Measurements from ENCODE around the gene CDH4. TPM values are rescaled to one million over a fixed set of nuclear protein-coding genes. Genes with fewer than 3 reads are reported as not detected.

CDH4 gene
- total RNA-seq, 1 experiment from 2014 or later = 5.3 TPM

DNA sequence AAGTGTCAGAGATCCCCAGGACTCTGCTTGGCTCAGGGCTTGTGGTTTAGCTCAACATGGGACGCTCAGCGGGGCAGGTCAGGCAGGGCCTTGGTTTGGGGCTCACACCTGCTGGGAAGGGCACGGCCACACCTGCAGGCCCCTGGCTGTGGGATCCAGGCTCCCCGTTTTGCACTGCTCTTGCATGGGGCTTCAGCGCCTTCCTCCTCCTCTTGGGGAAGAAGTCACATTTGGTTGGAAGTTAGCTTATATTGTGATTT lies 378.3 kb downstream of the CDH4 start:
- CTCF ChIA-PET = no interaction called here
- H3K4me1 Mint-ChIP-seq = no peaks in the 10 kb centered on the region
- POLR2A ChIA-PET = no interaction called here
- DNase-seq (ENCODE audit: low spot score) = no peak
- H3K27ac Mint-ChIP-seq = no peak overlapping the region
- no peak for ATAC-seq
- H3K9me3 Mint-ChIP-seq = peaks cover 4% of the 10 kb centered on the region; the same call in 1 of the 2 replicates
- H3K27me3 Mint-ChIP-seq (ENCODE audit: low read depth) = peaks cover under 1% of the 10 kb centered on the region; the same call in 1 of the 2 replicates
- no peaks in the 10 kb centered on the region for H3K36me3 Mint-ChIP-seq
- no peak for TF ChIP-seq ETV6 (CRISPR knock-in tag; IDR thresholded peaks at IDR 0.05)
- TF ChIP-seq, protein P1, sequence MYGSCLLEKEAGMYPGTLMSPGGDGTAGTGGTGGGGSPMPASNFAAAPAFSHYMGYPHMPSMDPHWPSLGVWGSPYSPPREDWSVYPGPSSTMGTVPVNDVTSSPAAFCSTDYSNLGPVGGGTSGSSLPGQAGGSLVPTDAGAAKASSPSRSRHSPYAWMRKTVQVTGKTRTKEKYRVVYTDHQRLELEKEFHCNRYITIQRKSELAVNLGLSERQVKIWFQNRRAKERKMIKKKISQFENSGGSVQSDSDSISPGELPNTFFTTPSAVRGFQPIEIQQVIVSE (CRISPR knock-in tag; IDR thresholded peaks at IDR 0.05; ENCODE audit: borderline replicate concordance) = no peak
- TF ChIP-seq, protein P2, sequence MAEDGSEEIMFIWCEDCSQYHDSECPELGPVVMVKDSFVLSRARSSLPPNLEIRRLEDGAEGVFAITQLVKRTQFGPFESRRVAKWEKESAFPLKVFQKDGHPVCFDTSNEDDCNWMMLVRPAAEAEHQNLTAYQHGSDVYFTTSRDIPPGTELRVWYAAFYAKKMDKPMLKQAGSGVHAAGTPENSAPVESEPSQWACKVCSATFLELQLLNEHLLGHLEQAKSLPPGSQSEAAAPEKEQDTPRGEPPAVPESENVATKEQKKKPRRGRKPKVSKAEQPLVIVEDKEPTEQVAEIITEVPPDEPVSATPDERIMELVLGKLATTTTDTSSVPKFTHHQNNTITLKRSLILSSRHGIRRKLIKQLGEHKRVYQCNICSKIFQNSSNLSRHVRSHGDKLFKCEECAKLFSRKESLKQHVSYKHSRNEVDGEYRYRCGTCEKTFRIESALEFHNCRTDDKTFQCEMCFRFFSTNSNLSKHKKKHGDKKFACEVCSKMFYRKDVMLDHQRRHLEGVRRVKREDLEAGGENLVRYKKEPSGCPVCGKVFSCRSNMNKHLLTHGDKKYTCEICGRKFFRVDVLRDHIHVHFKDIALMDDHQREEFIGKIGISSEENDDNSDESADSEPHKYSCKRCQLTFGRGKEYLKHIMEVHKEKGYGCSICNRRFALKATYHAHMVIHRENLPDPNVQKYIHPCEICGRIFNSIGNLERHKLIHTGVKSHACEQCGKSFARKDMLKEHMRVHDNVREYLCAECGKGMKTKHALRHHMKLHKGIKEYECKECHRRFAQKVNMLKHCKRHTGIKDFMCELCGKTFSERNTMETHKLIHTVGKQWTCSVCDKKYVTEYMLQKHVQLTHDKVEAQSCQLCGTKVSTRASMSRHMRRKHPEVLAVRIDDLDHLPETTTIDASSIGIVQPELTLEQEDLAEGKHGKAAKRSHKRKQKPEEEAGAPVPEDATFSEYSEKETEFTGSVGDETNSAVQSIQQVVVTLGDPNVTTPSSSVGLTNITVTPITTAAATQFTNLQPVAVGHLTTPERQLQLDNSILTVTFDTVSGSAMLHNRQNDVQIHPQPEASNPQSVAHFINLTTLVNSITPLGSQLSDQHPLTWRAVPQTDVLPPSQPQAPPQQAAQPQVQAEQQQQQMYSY (CRISPR knock-in tag; IDR thresholded peaks at IDR 0.05) = no peak
- no peak for TF ChIP-seq PRRX2 (CRISPR knock-in tag; IDR thresholded peaks at IDR 0.05)
- no peak for TF ChIP-seq ZNF416 (CRISPR knock-in tag; IDR thresholded peaks at IDR 0.05)
- TF ChIP-seq, protein P3, sequence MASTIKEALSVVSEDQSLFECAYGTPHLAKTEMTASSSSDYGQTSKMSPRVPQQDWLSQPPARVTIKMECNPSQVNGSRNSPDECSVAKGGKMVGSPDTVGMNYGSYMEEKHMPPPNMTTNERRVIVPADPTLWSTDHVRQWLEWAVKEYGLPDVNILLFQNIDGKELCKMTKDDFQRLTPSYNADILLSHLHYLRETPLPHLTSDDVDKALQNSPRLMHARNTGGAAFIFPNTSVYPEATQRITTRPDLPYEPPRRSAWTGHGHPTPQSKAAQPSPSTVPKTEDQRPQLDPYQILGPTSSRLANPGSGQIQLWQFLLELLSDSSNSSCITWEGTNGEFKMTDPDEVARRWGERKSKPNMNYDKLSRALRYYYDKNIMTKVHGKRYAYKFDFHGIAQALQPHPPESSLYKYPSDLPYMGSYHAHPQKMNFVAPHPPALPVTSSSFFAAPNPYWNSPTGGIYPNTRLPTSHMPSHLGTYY (CRISPR knock-in tag; IDR thresholded peaks at IDR 0.05) = no peak
- TF ChIP-seq, protein P4, sequence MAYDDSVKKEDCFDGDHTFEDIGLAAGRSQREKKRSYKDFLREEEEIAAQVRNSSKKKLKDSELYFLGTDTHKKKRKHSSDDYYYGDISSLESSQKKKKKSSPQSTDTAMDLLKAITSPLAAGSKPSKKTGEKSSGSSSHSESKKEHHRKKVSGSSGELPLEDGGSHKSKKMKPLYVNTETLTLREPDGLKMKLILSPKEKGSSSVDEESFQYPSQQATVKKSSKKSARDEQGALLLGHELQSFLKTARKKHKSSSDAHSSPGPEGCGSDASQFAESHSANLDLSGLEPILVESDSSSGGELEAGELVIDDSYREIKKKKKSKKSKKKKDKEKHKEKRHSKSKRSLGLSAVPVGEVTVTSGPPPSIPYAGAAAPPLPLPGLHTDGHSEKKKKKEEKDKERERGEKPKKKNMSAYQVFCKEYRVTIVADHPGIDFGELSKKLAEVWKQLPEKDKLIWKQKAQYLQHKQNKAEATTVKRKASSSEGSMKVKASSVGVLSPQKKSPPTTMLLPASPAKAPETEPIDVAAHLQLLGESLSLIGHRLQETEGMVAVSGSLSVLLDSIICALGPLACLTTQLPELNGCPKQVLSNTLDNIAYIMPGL (CRISPR knock-in tag; IDR thresholded peaks at IDR 0.05) = no peak
- H3K4me3 Mint-ChIP-seq = no peak overlapping the region

DNA sequence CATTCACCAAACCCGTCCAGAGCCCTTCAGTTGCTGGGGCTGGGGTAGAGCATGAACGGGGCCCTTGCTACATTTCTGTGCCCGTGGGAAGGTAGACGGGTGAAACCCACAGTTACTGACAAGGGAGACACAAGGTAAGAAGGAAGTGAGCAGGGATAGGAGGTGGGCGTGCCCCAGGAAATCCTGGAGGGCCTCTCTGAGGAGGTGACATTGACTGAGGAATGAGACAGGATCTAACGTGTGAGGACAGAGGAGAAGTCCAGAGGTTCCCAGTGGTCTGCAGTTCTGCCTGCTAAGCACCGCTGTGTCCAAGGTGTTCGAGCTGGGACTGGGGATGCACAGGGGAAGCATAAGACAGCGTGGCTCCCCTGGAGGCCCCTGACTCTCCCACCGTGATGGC lies 378.8 kb downstream of the CDH4 start:
- H3K27me3 Mint-ChIP-seq (ENCODE audit: low read depth) = no peaks in the 10 kb centered on the region; the same call in 1 of the 2 replicates
- ChIA-PET CTCF (no interaction called here), POLR2A (no interaction called here)
- no peak for ATAC-seq
- no peak for DNase-seq (ENCODE audit: low spot score)
- no peaks in the 10 kb centered on the region for H3K36me3 Mint-ChIP-seq
- H3K4me3 Mint-ChIP-seq = no peak overlapping the region
- H3K9me3 Mint-ChIP-seq = peaks cover 4% of the 10 kb centered on the region; the same call in 1 of the 2 replicates
- no peak overlapping the region for H3K27ac Mint-ChIP-seq
- H3K4me1 Mint-ChIP-seq = peaks cover 2% of the 10 kb centered on the region
- no peak for TF ChIP-seq NR1H2 (CRISPR knock-in tag; IDR thresholded peaks at IDR 0.05)
- TF ChIP-seq, protein P5, sequence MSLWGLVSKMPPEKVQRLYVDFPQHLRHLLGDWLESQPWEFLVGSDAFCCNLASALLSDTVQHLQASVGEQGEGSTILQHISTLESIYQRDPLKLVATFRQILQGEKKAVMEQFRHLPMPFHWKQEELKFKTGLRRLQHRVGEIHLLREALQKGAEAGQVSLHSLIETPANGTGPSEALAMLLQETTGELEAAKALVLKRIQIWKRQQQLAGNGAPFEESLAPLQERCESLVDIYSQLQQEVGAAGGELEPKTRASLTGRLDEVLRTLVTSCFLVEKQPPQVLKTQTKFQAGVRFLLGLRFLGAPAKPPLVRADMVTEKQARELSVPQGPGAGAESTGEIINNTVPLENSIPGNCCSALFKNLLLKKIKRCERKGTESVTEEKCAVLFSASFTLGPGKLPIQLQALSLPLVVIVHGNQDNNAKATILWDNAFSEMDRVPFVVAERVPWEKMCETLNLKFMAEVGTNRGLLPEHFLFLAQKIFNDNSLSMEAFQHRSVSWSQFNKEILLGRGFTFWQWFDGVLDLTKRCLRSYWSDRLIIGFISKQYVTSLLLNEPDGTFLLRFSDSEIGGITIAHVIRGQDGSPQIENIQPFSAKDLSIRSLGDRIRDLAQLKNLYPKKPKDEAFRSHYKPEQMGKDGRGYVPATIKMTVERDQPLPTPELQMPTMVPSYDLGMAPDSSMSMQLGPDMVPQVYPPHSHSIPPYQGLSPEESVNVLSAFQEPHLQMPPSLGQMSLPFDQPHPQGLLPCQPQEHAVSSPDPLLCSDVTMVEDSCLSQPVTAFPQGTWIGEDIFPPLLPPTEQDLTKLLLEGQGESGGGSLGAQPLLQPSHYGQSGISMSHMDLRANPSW (CRISPR knock-in tag; conservative IDR thresholded peaks at IDR 0.05; ENCODE audit: low read depth) = no peak
- TF ChIP-seq RELA (CRISPR knock-in tag; IDR thresholded peaks at IDR 0.05; ENCODE audit: borderline replicate concordance) = no peak
- TF ChIP-seq HMGA2 (CRISPR knock-in tag; IDR thresholded peaks at IDR 0.05) = no peak
- TF ChIP-seq, protein P6, sequence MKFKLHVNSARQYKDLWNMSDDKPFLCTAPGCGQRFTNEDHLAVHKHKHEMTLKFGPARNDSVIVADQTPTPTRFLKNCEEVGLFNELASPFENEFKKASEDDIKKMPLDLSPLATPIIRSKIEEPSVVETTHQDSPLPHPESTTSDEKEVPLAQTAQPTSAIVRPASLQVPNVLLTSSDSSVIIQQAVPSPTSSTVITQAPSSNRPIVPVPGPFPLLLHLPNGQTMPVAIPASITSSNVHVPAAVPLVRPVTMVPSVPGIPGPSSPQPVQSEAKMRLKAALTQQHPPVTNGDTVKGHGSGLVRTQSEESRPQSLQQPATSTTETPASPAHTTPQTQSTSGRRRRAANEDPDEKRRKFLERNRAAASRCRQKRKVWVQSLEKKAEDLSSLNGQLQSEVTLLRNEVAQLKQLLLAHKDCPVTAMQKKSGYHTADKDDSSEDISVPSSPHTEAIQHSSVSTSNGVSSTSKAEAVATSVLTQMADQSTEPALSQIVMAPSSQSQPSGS (CRISPR knock-in tag; IDR thresholded peaks at IDR 0.05; ENCODE audit: borderline replicate concordance, low read depth) = no peak
- TF ChIP-seq TP53 (CRISPR knock-in tag; IDR thresholded peaks at IDR 0.05) = no peak
- TF ChIP-seq, protein P7, sequence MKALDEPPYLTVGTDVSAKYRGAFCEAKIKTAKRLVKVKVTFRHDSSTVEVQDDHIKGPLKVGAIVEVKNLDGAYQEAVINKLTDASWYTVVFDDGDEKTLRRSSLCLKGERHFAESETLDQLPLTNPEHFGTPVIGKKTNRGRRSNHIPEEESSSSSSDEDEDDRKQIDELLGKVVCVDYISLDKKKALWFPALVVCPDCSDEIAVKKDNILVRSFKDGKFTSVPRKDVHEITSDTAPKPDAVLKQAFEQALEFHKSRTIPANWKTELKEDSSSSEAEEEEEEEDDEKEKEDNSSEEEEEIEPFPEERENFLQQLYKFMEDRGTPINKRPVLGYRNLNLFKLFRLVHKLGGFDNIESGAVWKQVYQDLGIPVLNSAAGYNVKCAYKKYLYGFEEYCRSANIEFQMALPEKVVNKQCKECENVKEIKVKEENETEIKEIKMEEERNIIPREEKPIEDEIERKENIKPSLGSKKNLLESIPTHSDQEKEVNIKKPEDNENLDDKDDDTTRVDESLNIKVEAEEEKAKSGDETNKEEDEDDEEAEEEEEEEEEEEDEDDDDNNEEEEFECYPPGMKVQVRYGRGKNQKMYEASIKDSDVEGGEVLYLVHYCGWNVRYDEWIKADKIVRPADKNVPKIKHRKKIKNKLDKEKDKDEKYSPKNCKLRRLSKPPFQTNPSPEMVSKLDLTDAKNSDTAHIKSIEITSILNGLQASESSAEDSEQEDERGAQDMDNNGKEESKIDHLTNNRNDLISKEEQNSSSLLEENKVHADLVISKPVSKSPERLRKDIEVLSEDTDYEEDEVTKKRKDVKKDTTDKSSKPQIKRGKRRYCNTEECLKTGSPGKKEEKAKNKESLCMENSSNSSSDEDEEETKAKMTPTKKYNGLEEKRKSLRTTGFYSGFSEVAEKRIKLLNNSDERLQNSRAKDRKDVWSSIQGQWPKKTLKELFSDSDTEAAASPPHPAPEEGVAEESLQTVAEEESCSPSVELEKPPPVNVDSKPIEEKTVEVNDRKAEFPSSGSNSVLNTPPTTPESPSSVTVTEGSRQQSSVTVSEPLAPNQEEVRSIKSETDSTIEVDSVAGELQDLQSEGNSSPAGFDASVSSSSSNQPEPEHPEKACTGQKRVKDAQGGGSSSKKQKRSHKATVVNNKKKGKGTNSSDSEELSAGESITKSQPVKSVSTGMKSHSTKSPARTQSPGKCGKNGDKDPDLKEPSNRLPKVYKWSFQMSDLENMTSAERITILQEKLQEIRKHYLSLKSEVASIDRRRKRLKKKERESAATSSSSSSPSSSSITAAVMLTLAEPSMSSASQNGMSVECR (CRISPR knock-in tag; IDR thresholded peaks at IDR 0.05; ENCODE audit: borderline replicate concordance) = no peak
- no peak for TF ChIP-seq CREM (CRISPR knock-in tag; IDR thresholded peaks at IDR 0.05)
- no peak for TF ChIP-seq MXD4 (CRISPR knock-in tag; IDR thresholded peaks at IDR 0.05; ENCODE audit: borderline replicate concordance)
- TF ChIP-seq NR3C1 (CRISPR knock-in tag; conservative IDR thresholded peaks at IDR 0.05; ENCODE audit: low read depth) = no peak
- TF ChIP-seq, protein P8, sequence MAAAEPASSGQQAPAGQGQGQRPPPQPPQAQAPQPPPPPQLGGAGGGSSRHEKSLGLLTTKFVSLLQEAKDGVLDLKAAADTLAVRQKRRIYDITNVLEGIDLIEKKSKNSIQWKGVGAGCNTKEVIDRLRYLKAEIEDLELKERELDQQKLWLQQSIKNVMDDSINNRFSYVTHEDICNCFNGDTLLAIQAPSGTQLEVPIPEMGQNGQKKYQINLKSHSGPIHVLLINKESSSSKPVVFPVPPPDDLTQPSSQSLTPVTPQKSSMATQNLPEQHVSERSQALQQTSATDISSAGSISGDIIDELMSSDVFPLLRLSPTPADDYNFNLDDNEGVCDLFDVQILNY (CRISPR knock-in tag; IDR thresholded peaks at IDR 0.05) = no peak
- TF ChIP-seq SMAD4 (CRISPR knock-in tag; IDR thresholded peaks at IDR 0.05) = no peak
